Left hindlimb (tissue), 1 donor: Measurements from ENCODE around the gene TMEM234.

ENCODE experiments used
- DNase-seq: peaks from one replicate; pipeline ENCODE4 v3.0.0-alpha.2; 2018

Gene TMEM234

GRCh38 chr1:32170991-32171390, 51.2 kb downstream of the TMEM234 start:
- DNase-seq: no peak
